ENCODE results near the gene UNKL. TPM values are rescaled to one million over a fixed set of nuclear protein-coding genes. Genes with fewer than 3 reads are reported as not detected.

The UNKL gene
- total and polyA plus RNA-seq, 2 of the 8 experiments (the other 6 are each of a cell fraction or from before 2014, with no cell fraction given), result 25.1 to 31.8 TPM

DNA sequence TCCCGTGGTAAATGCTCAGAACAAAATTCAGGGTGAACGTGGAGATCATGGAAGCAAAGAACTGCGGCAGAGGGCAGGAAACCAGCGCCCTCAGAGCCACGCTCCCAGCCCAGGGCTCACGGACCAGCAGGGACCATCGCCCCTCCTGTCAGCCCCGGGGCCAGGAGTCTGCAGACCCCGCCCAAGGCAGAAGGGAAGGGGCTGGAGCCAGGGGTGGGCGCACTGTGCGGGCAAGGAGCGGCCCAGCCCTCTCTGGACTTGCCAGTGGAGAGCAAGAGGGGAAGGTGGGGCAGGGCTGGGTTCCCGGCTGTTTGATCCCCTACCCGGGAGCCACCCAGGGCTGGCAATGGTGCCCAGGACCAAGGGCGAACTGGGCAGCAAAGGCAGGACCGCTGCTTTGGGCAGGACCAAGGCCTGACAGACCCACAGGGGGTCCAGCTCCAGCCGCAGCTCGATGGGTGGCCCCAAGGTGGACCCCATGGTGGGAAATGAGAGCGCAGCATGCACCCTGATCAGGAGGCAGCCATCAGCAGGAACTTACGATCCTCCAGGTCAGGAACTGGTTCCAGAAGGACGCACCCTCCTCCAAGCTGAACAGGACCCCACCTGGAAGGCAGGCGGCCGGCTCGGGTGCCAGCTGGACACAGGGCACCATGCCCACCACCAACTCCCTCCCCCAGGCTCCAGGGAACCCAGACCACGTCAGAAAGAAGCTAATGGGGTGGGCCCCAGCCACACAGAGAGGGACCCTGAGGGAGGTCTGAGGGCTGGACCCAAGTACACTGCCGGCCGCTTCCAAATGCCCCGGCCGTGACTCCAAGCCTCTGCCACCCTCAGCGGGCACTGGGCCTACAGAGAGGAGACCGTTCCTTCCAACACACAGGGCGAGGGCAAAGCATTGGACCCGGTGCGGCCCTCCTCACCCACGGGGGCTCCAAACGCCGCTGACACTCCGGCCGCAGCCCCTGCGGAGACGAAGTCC lies 41.0 kb upstream of the UNKL start:
- ChIA-PET CTCF (ENCODE audit: partially characterized antibody) (interaction anchor here (0.5 to 1.4 kb wide), 3 partner anchors 12 to 91 kb away, joined by 3 to 5 read pairs (median 3); partner anchors contain the start of gene CCDC154), POLR2A (ENCODE audit: partially characterized antibody) (interaction anchor here (1.1 to 1.3 kb wide), 2 partner anchors 12 kb away, joined by 3 to 4 read pairs; no protein-coding TSS in a partner anchor)
- Histone ChIP-seq H3K4me3 (ENCODE audit: extremely low read depth in 1 of 4, insufficient read depth in 2 of 4, low read depth in 3 of 4, low read length in 4 of 4) (no peak overlapping the region), H3K27me3 (replicated peaks in 1 of 4; ENCODE audit: control insufficient read depth in 3 of 4, extremely low read depth in 1 of 4, insufficient read depth in 3 of 4, low read length in 3 of 4) (no peaks in the 10 kb centered on the region), H4K20me1 (replicated peaks in 1 of 2; ENCODE audit: control insufficient read depth in 1 of 2, insufficient read depth in 2 of 2, low read length in 2 of 2) (peaks cover 2 to 6% of the 10 kb centered on the region in 2 experiments), H3K4me2 (ENCODE audit: insufficient read depth in 1 of 2, low read depth in 2 of 2, low read length in 2 of 2) (no peak overlapping the region), H3K14ac (ENCODE audit: insufficient read length) (no peak overlapping the region), H3K4me1 (replicated peaks in 1 of 4; ENCODE audit: control insufficient read depth in 3 of 4, insufficient read depth in 4 of 4, low read length in 3 of 4) (no peaks in the 10 kb centered on the region), H4K5ac (ENCODE audit: insufficient read length, low read depth, low read length) (no peak overlapping the region), H2BK15ac (ENCODE audit: low read length) (no peak overlapping the region), H3K79me1 (ENCODE audit: low read depth, low read length) (no peaks in the 10 kb centered on the region; the same call in 1 of the 2 replicates), H3K27ac (ENCODE audit: low read depth, low read length) (no peak overlapping the region), H3K23ac (ENCODE audit: insufficient read length) (no peak overlapping the region), H3K18ac (ENCODE audit: extremely low read depth, low read length) (no peak overlapping the region), H3K79me2 (ENCODE audit: control insufficient read depth in 1 of 2, insufficient read depth in 2 of 2, low read length in 2 of 2) (no peaks in the 10 kb centered on the region), H3K23me2 (ENCODE audit: low read depth, low read length) (no peaks in the 10 kb centered on the region), H2BK20ac (ENCODE audit: low read length) (no peak overlapping the region), H3K4ac (replicated peaks; ENCODE audit: insufficient read length, low read depth, low read length) (no peak overlapping the region), H2BK5ac (ENCODE audit: low read depth, low read length) (no peak overlapping the region), H2AFZ (ENCODE audit: low read length) (no peak overlapping the region), H2BK12ac (ENCODE audit: low read depth, low read length) (no peak overlapping the region), H3K56ac (replicated peaks; ENCODE audit: insufficient read length, low read depth, low read length) (no peak overlapping the region), H4K91ac (replicated peaks; ENCODE audit: insufficient read length, low read length) (no peak overlapping the region), H3K9me3 (ENCODE audit: insufficient read depth in 2 of 2, low read depth in 1 of 2, low read length in 1 of 2) (no peaks in the 10 kb centered on the region), H3K9ac (replicated peaks in 1 of 4; ENCODE audit: extremely low read depth in 1 of 4, low read depth in 3 of 4, low read length in 3 of 4) (no peak overlapping the region), H2BK120ac (replicated peaks; ENCODE audit: low read depth, low read length) (no peak overlapping the region), H2AK5ac (ENCODE audit: low read depth, low read length) (no peak overlapping the region), H3K36me3 (ENCODE audit: control insufficient read depth in 2 of 4, insufficient read depth in 4 of 4, low read length in 3 of 4) (peaks cover 0 to 35% (median 14%) of the 10 kb centered on the region in 4 experiments; a peak in 6 of 8 replicates), H4K8ac (ENCODE audit: extremely low read depth, insufficient read depth, low read length) (no peak overlapping the region)
- DNase-seq (ENCODE audit: low read depth in 1 of 2, low spot score in 2 of 2), result no peak
- no peak for FAIRE-seq
- WGBS, 2 experiments (ENCODE audit: extremely low coverage in 1 of 2, insufficient coverage in 1 of 2, insufficient read length in 1 of 2, insufficient replicate concordance in 2 of 2, low coverage in 1 of 2, low lambda C conversion rate in 2 of 2, missing lambda C conversion rate in 1 of 2), result 94% methylated on average over 37 of the region's 41 CpGs; no CpG with 5 or more reads in 1 of the 2 experiments
- TF ChIP-seq EZH2 (IDR thresholded peaks at IDR 0.05; ENCODE audit: low read depth, low read length, severe bottlenecking) (no peak), TEAD4 (IDR thresholded peaks at IDR 0.05; ENCODE audit: low read depth, low read length) (no peak), RXRA (IDR thresholded peaks at IDR 0.05; ENCODE audit: insufficient read depth, low read depth, low read length) (no peak), YY1 (IDR thresholded peaks at IDR 0.05; ENCODE audit: low read depth, low read length) (no peak), CBX5 (IDR thresholded peaks at IDR 0.05; ENCODE audit: low read depth, low read length) (no peak), ATF2 (IDR thresholded peaks at IDR 0.05; ENCODE audit: low read length) (no peak), KDM1A (IDR thresholded peaks at IDR 0.05; ENCODE audit: borderline replicate concordance, low read length) (no peak), RAD21 (IDR thresholded peaks at IDR 0.05 in 1 of 2, conservative IDR thresholded peaks at IDR 0.05 in 1 of 2; ENCODE audit: low read depth in 2 of 2, low read length in 2 of 2) (no peak), PHF8 (conservative IDR thresholded peaks at IDR 0.05; ENCODE audit: low read depth, low read length) (no peak)
